HepG2 (cell line): ENCODE measurements around the gene IFNL1. TPM values are rescaled to one million over a fixed set of nuclear protein-coding genes. Genes with fewer than 3 reads are reported as not detected.

Experiments
- ATAC-seq: fragments of 200-7000 bp; cut with Tn5 transposase; 3 replicates; pipeline ENCODE4 v1.9.1; 2020; ENCODE audit warnings: mild to moderate bottlenecking, moderate library complexity
- BruUV-seq: library from RNA; stranded (reverse); fragments of 400-500 nt; replicated peaks from 2 replicates; lab custom pipeline; 2021; lab: Mats Ljungman, UMichigan
- CTCF ChIA-PET: fragments of 300-600 bp; formaldehyde crosslinking; extraction: SDS; loops from one replicate; lab custom pipeline; 2021; ENCODE audit warnings: low total read pairs, inconsistent platforms, low intra/inter-chr PET ratio; lab: Yijun Ruan, JAX
- POLR2A ChIA-PET: fragments of 350-600 bp; sonication (Branson Sonifier 250); formaldehyde crosslinking; loops from one replicate; lab custom pipeline; 2020; ENCODE audit warnings: antibody characterized with exemption, inconsistent platforms; lab: Yijun Ruan, JAX
- DNase-seq: peaks from one replicate; pipeline ENCODE4 v3.0.0-alpha.2; 2015; ENCODE audit warnings: low spot score
- FAIRE-seq: peaks from 3 replicates; lab custom pipeline; 2011; peaks lifted over from hg19 to GRCh38; lab: Jason Lieb, UNC
- H2AFZ ChIP-seq: one replicate; pipeline ENCODE4 v1.6.1; 2011; ENCODE audit warnings: low read length, inconsistent platforms
- H3K27ac ChIP-seq: fragments of 300-600 bp; 3 replicates; pipeline ENCODE4 v1.8.0; 2011; ENCODE audit warnings: mixed run types, mild to moderate bottlenecking, mixed read lengths, low read length, inconsistent platforms; ENCODE audit not compliant: insufficient read depth; ENCODE audit errors: extremely low read length
- H3K27me3 ChIP-seq, 2 experiments: fragments of 200-600 bp in 1 of 2; 2 replicates in 1 of 2; 3 replicates in 1 of 2; pipeline versions ENCODE4 v1.6.0 to v1.8.0; 2011; ENCODE audit warnings: low read length in 2 of 2, mild to moderate bottlenecking in 2 of 2, moderate library complexity in 2 of 2, inconsistent platforms in 1 of 2; ENCODE audit not compliant: insufficient read depth in 2 of 2, control insufficient read depth in 1 of 2
- H3K36me3 ChIP-seq, 2 experiments: fragments of 200-600 bp in 1 of 2; replicated peaks in 1 of 2; 2 replicates in 1 of 2; 3 replicates in 1 of 2; pipeline versions ENCODE4 v1.5.1 to v1.8.0; 2011; ENCODE audit warnings: low read length in 2 of 2, inconsistent platforms in 1 of 2; ENCODE audit not compliant: insufficient read depth in 2 of 2, control insufficient read depth in 1 of 2
- H3K4me1 ChIP-seq: 2 replicates; pipeline ENCODE4 v1.5.1; 2012; ENCODE audit warnings: low read length, inconsistent platforms; ENCODE audit not compliant: insufficient read depth
- H3K4me2 ChIP-seq: 2 replicates; pipeline ENCODE4 v1.6.0; 2011; ENCODE audit warnings: low read depth, low read length, inconsistent platforms
- H3K4me3 ChIP-seq, 3 experiments: fragments of 200-600 bp in 1 of 3; sonication (generic), shearing (Covaris generic) in 1 of 3; replicated peaks in 1 of 3; 2 replicates each; pipeline ENCODE4 v1.5.1; 2011 to 2016; ENCODE audit warnings: low read length in 3 of 3, inconsistent platforms in 2 of 3, low read depth in 2 of 3, mild to moderate bottlenecking in 2 of 3, control low read depth in 1 of 3, mixed read lengths in 1 of 3; ENCODE audit not compliant: insufficient read depth in 1 of 3
- H3K79me2 ChIP-seq: one replicate; pipeline ENCODE4 v1.6.1; 2011; ENCODE audit warnings: low read length, inconsistent platforms; ENCODE audit not compliant: insufficient read depth
- H3K9ac ChIP-seq: 2 replicates; pipeline ENCODE4 v1.6.0; 2011; ENCODE audit warnings: mild to moderate bottlenecking, low read depth, low read length, inconsistent platforms; ENCODE audit not compliant: insufficient read depth
- H3K9me3 ChIP-seq: 2 replicates; pipeline ENCODE4 v1.5.1; 2012; ENCODE audit warnings: mild to moderate bottlenecking, low read length
- H4K20me1 ChIP-seq: 2 replicates; pipeline ENCODE4 v1.6.0; 2011; ENCODE audit warnings: inconsistent platforms, mild to moderate bottlenecking, low read length, moderate library complexity; ENCODE audit not compliant: insufficient read depth
- ARNT ChIP-seq: fragments of 450-650 bp; IDR thresholded peaks from 2 replicates; pipeline ENCODE4 v1.6.1; 2017
- ARNTL ChIP-seq: sonication (generic); formaldehyde crosslinking; IDR thresholded peaks from 2 replicates; pipeline ENCODE4 v1.4.0; 2020; ENCODE audit warnings: mild to moderate bottlenecking, missing genetic modification reagents
- CHD4 ChIP-seq: fragments of 200-600 bp; sonication (generic); IDR thresholded peaks from 2 replicates; pipeline ENCODE4 v1.7.0; 2017; ENCODE audit warnings: mild to moderate bottlenecking, low read length, borderline replicate concordance
- HOXA3 ChIP-seq: sonication (generic); formaldehyde crosslinking; IDR thresholded peaks from 2 replicates; pipeline ENCODE4 v1.5.0; 2020; ENCODE audit warnings: missing genetic modification reagents
- MEF2D ChIP-seq: sonication (generic); formaldehyde crosslinking; IDR thresholded peaks from 2 replicates; pipeline ENCODE4 v1.5.1; 2020; ENCODE audit warnings: mild to moderate bottlenecking, missing genetic modification reagents
- NR2F6 ChIP-seq, 2 experiments: IDR thresholded peaks; 2 replicates each; pipeline ENCODE4 v1.6.1; 2016; ENCODE audit warnings: antibody characterized with exemption in 1 of 2, mild to moderate bottlenecking in 1 of 2
- RXRB ChIP-seq: IDR thresholded peaks from 2 replicates; pipeline ENCODE4 v1.6.1; 2016; ENCODE audit warnings: borderline replicate concordance, missing genetic modification reagents, missing compliant biosample characterization
- SP4 ChIP-seq: sonication (generic); formaldehyde crosslinking; IDR thresholded peaks from 2 replicates; pipeline ENCODE4 v1.8.1; 2023; ENCODE audit warnings: mild to moderate bottlenecking, missing genetic modification reagents
- STAT5B ChIP-seq: sonication (generic); formaldehyde crosslinking; IDR thresholded peaks from 2 replicates; pipeline ENCODE4 v1.4.0; 2020; ENCODE audit warnings: missing genetic modification reagents
- ZNF232 ChIP-seq: sonication (generic); formaldehyde crosslinking; IDR thresholded peaks from 2 replicates; pipeline ENCODE4 v1.4.0; 2020; ENCODE audit warnings: missing genetic modification reagents, borderline replicate concordance
- ZNF598 ChIP-seq: sonication (generic); formaldehyde crosslinking; IDR thresholded peaks from 2 replicates; pipeline ENCODE4 v1.5.1; 2020; ENCODE audit warnings: mild to moderate bottlenecking, missing genetic modification reagents, borderline replicate concordance
- ZNF781 ChIP-seq: sonication (generic); formaldehyde crosslinking; IDR thresholded peaks from 2 replicates; pipeline ENCODE4 v1.5.1; 2020; ENCODE audit warnings: borderline replicate concordance, mild to moderate bottlenecking, missing genetic modification reagents; ENCODE audit errors: not compliant biosample characterization
- ZNF816 ChIP-seq: sonication (generic); formaldehyde crosslinking; IDR thresholded peaks from 2 replicates; pipeline ENCODE4 v1.8.0; 2022; ENCODE audit warnings: missing genetic modification reagents, mild to moderate bottlenecking, borderline replicate concordance
- ZNF878 ChIP-seq: sonication (generic); formaldehyde crosslinking; IDR thresholded peaks from 2 replicates; pipeline ENCODE4 v1.8.1; 2023; ENCODE audit warnings: mild to moderate bottlenecking, missing genetic modification reagents, moderate library complexity
- WGBS: methylation state at CpG from one replicate; pipeline ENCODE4 v1.1.6; 2017; ENCODE audit warnings: low lambda C conversion rate; 5-methylcytosine and 5-hydroxymethylcytosine counted together
- in situ Hi-C: cut with HindIII; loops from 2 replicates; pipeline ENCODE4 v1.10.0; 2017; ENCODE audit warnings: low pct_unique_long_range_greater_than_20kb; ENCODE audit not compliant: extremely low pct_ligation_motif_present
- intact Hi-C: fragments of 100-400 bp; cut with micrococcal nuclease; formaldehyde crosslinking; loops from one replicate; pipeline ENCODE4 v1.10.0; 2022; ENCODE audit not compliant: unreplicated experiment
- polyA plus RNA-seq, 8 experiments: library from polyadenylated mRNA; depleted of rRNA in 3 of 8; stranded (reverse) in 7 of 8; unstranded in 1 of 8; fragments of >200 nt; fragmentation: Illumina TruSeq in 4 of 8; extraction: Trizol in 4 of 8; gene quantifications; 2 replicates each; pipeline versions ENCODE4 v1.2.1 to v1.2.3, GENCODE V29; 2011 to 2016; ENCODE audit warnings: low read depth in 4 of 8, missing spikeins in 1 of 8, mixed read lengths in 1 of 8; ENCODE audit not compliant: insufficient read depth in 1 of 8
- total RNA-seq, 5 experiments: library from RNA; depleted of rRNA; stranded (reverse); fragments of >200 nt; fragmentation: Illumina TruSeq; extraction: Trizol; gene quantifications; 2 replicates each; pipeline ENCODE4 v1.2.3, GENCODE V29; 2016; ENCODE audit warnings: low read depth in 1 of 5
- TF ChIP-seq, protein P1 (sequence below): sonication (generic); formaldehyde crosslinking; IDR thresholded peaks from 2 replicates; pipeline ENCODE4 v1.4.0; 2020; ENCODE audit warnings: missing genetic modification reagents

Gene IFNL1
- total and polyA plus RNA-seq, 2 of the 13 experiments (the other 11 are each of a cell fraction or from before 2014, with no cell fraction given) = not detected

- H3K27me3 ChIP-seq = no peaks in the 10 kb centered on the region; a peak in 1 of 5 replicates
- H3K4me1 ChIP-seq = peaks cover 6% of the 10 kb centered on the region
- no TSS peak for BruUV-seq
- intact Hi-C loops = no loop called here
- POLR2A ChIA-PET = no interaction called here
- H3K9me3 ChIP-seq = no peaks in the 10 kb centered on the region
- no peak overlapping the region for H3K4me3 ChIP-seq
- H3K4me2 ChIP-seq = no peak overlapping the region
- in situ Hi-C loops = no loop called here
- no peaks in the 10 kb centered on the region for H3K79me2 ChIP-seq
- no peaks in the 10 kb centered on the region for H3K36me3 ChIP-seq
- TF ChIP-seq NR2F6 (IDR thresholded peaks at IDR 0.05) = no peak
- TF ChIP-seq NR2F6 (CRISPR knock-in tag; IDR thresholded peaks at IDR 0.05) = no peak
- TF ChIP-seq CHD4 = no peak
- TF ChIP-seq ZNF816 (CRISPR knock-in tag) = no peak
- no peak for TF ChIP-seq ZNF781 (CRISPR knock-in tag)
- no peak for TF ChIP-seq ARNT
- TF ChIP-seq ZNF598 (CRISPR knock-in tag) = no peak
- no peak for TF ChIP-seq SP4 (CRISPR knock-in tag)
- TF ChIP-seq ZNF878 (CRISPR knock-in tag) = no peak
- TF ChIP-seq MEF2D (CRISPR knock-in tag) = no peak
- TF ChIP-seq HOXA3 (CRISPR knock-in tag) = no peak
- TF ChIP-seq RXRB = no peak
- no peak for TF ChIP-seq ARNTL
- TF ChIP-seq, protein P1, sequence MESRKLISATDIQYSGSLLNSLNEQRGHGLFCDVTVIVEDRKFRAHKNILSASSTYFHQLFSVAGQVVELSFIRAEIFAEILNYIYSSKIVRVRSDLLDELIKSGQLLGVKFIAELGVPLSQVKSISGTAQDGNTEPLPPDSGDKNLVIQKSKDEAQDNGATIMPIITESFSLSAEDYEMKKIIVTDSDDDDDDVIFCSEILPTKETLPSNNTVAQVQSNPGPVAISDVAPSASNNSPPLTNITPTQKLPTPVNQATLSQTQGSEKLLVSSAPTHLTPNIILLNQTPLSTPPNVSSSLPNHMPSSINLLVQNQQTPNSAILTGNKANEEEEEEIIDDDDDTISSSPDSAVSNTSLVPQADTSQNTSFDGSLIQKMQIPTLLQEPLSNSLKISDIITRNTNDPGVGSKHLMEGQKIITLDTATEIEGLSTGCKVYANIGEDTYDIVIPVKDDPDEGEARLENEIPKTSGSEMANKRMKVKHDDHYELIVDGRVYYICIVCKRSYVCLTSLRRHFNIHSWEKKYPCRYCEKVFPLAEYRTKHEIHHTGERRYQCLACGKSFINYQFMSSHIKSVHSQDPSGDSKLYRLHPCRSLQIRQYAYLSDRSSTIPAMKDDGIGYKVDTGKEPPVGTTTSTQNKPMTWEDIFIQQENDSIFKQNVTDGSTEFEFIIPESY (CRISPR knock-in tag) = no peak
- no peak for TF ChIP-seq STAT5B (CRISPR knock-in tag)
- TF ChIP-seq ZNF232 (CRISPR knock-in tag) = no peak
- H2AFZ ChIP-seq = no peak overlapping the region
- WGBS = 54% methylated on average over 5 of the region's 5 CpGs
- DNase-seq (no peak), ATAC-seq (no peak), FAIRE-seq (no peak)
- H3K9ac ChIP-seq = no peak overlapping the region
- H4K20me1 ChIP-seq = no peaks in the 10 kb centered on the region
- no peak overlapping the region for H3K27ac ChIP-seq
- CTCF ChIA-PET = no interaction called here
Observed at GRCh38 chr19:39276740-39277139, 19.5 kb upstream of the IFNL1 start.
